Raji (cell line): ENCODE measurements around the gene BHLHE40.

Experiments
- POLR2A ChIP-seq: IDR thresholded peaks from 2 replicates; pipeline ENCODE4 v1.6.1; 2011; ENCODE audit warnings: low read depth, low read length, control low read depth; ENCODE audit not compliant: insufficient read depth

The BHLHE40 gene

GRCh38 chr3:5001805-5002173 lies 22.6 kb downstream of the BHLHE40 start:
- TF ChIP-seq POLR2A: no peak

GRCh38 chr3:5002174-5002870 lies 23.1 kb downstream of the BHLHE40 start:
- TF ChIP-seq POLR2A: no peak

GRCh38 chr3:5002871-5003247 lies 23.6 kb downstream of the BHLHE40 start:
- TF ChIP-seq POLR2A: no peak

- TF ChIP-seq POLR2A: no peak
These were observed 25.3 kb downstream of the BHLHE40 start for GRCh38 chr3:5004319-5005152.

- no peak for TF ChIP-seq POLR2A
These were observed 26.1 kb downstream of the BHLHE40 start for GRCh38 chr3:5005367-5005766.

- no peak for TF ChIP-seq POLR2A
These were observed 27.5 kb downstream of the BHLHE40 start for GRCh38 chr3:5006755-5007202.

GRCh38 chr3:5007873-5008272 lies 28.6 kb downstream of the BHLHE40 start:
- no peak for TF ChIP-seq POLR2A

GRCh38 chr3:5009506-5010109 lies 30.4 kb downstream of the BHLHE40 start:
- no peak for TF ChIP-seq POLR2A

- TF ChIP-seq POLR2A: no peak
These were observed 30.9 kb downstream of the BHLHE40 start for GRCh38 chr3:5010140-5010539.

GRCh38 chr3:5010706-5011554 lies 31.7 kb downstream of the BHLHE40 start:
- no peak for TF ChIP-seq POLR2A

- TF ChIP-seq POLR2A: no peak
These were observed 32.5 kb downstream of the BHLHE40 start for GRCh38 chr3:5011555-5012256.

GRCh38 chr3:5012367-5012766 lies 33.1 kb downstream of the BHLHE40 start:
- TF ChIP-seq POLR2A: no peak

- TF ChIP-seq POLR2A: no peak
These were observed 34.0 kb downstream of the BHLHE40 start for GRCh38 chr3:5013021-5013906.
